HG03439 (cell line): ENCODE measurements around the gene SLC23A1.

Experiments used
- ATAC-seq: cut with Tn5 transposase; IDR thresholded peaks from one replicate; pipeline ENCODE4 v1.9.1; 2021; ENCODE audit warnings: mild to moderate bottlenecking, moderate library complexity; ENCODE audit not compliant: unreplicated experiment

The SLC23A1 gene

DNA sequence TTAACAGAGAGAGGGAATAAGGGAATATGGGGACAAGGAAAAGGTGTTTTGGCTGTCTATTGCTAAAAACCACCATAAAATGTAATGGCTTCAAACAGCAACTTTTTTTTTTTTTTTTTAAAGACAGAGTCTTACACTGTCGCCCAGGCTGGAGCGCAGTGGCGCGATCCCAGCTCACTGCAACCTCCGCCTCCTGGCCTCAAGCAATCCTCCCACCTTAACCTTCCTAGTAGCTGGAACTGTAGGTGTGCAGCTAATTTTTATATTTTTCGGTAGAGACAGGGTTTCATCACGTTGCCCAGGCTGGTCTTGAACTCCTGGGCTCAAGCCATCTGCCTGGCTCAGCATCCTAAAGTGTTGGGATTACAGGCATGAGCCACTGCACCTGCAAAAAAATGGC lies 25.1 kb upstream of the SLC23A1 start:
- ATAC-seq: no peak

DNA sequence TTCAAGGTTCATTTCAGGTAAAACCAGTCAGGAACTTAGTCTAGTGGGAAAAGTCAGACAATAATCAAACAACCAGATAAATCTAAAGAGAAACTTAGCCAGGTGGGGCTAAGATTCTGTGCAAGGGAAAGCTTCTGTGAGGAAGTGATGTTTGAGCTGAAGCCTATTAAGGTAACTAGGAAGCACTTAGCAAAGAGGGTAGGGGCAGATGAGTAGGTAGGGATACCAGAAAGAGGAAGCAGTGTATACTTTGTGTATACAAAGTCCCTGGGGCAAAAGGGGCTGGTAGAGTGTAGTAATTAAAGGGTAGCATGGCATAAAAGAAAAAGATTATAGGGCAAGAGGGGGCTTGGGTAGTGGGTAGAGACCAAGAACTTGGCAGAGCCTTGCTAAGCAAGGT lies 24.4 kb upstream of the SLC23A1 start:
- ATAC-seq: no peak

DNA sequence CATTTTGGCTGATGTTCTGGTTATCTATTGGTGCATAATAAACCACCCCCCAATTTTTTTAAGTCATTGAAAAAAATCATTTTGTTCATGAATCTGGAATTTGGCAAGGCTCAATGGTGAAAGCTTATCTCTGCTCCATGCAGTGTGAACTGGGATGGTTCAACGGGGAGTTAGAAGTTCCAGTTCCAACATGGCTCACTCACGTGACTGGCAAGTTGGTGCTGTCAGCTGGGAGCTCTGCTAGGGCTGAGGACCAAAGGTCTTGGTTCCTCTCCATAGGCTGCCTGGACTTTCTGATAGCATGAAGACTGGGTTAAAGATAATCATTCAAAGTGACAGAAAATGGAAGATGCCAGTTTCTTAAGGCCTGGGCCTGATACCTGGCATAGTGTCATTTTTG lies 23.9 kb upstream of the SLC23A1 start:
- ATAC-seq: no peak

DNA sequence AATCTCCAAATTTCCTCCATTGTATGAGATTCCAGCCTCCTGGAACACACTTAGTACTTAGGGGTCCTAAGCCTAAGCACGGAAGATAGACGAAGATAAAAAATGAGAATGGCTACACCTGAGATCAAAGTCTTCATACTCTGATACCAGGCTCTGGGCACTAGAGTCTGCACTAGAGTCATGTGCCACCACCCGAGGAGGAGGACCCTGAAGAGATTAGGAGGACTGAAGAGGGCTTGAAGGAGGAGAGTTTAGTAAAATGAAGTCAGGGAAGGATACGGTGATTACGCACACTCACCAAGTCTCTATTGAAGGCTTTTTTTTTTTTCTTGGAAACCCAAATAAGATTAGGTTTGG lies 21.4 kb upstream of the SLC23A1 start:
- no peak for ATAC-seq

DNA sequence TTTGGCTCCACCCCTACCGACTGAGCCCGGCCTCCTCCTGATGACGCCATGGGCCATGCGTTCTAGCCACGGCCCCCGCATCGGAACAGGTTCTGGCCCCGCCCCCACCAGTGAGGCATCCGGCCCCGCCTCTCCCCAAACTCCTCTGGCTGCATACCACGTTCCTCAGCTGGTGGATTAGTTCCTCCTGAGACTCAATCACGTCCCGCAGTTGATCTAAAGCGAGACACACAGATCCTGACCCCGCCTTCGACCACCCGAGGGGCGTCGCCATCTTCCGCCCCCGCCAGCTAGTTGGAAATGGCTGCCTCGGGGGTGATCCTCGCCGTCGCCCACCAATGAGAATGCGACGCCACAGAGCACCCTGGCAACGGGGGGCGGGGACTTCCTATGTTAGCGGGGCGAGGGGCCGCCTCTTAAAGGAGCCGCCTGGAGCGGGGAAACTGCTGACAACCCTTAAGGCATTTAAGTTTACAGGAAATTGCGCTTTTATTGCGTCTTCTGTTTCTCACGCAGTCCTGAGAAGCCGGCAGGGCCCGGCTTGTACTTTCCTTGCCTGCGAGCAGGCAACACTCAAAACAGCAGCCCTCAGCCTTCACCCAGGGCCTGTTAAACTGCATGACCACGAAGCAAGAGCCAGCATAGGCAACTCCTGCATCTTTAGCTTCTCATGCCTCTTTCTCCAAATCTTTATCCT lies 20.8 kb upstream of the SLC23A1 start, which contains the start of gene SPATA24:
TSS of gene SPATA24 (minus strand) at position 303 of the 697 bp plus-strand sequence. CDS start at position 274, 29 bp downstream.
- ATAC-seq: peak; percentile 86

DNA sequence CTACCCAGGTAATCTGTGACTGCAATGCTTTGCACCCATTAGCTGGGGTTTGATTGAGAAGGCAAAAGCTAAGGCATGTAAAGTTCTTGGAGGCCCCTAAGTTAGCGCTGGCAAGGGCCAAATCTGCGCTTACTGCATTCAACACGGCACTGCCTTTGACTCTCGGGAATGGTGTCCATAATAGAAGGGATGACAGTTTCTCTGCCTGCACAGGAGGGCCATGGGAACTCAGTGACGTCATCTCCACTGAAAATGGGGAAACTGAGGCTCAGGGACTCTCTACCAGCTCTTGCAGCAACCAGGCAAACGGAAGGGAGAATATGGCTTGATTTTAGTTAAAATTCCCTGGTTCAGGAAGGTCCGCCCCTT lies 20.3 kb upstream of the SLC23A1 start:
- ATAC-seq: peak; percentile 1

DNA sequence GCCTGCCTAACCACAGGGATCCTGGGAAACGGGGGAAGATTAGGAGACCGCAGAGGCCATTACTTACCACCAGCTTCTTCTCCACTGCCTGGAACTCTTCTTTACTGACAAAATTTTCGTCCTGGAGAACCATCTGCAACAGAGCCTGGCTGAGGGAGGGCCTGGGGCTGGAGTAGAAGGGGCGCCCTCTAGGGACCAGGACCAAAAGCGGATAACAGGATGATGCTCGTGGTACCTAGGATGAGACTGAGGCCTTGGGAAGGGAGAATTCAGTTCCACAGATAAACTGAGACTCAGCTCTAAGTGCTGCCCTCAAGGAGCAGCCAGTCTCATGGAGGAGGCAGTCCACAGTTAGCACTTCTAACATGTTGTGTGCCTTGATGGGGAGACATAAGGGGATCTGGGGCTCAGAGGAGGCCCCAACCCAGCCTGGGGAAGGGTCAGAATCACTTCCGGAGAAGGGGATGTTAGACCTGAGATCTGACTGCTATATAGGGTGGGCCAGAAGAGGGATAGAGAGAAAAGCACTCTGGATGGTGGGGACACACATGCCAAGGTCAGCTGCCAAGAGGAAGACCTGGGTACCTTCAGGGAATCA lies 19.6 kb upstream of the SLC23A1 start:
- ATAC-seq: no peak

DNA sequence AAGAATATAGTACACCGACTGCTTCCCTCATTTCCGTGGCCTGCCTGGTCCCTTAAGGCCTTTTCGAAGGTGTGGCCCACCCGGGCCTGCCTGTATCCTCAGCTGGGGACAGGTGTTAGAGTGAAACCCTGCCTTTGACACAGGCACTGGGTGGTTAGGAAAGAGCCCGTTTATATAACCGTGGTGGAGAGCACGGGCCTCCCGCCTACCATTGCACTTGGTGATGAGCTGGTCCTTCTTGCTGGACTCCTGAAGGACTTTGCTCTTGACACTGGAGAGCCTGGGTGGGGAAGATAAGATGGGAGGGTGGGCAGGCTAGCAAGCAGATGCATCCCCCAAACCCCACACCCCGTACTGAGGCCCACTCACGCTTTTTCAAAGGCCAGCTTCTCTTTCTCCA lies 18.4 kb upstream of the SLC23A1 start:
- no peak for ATAC-seq

DNA sequence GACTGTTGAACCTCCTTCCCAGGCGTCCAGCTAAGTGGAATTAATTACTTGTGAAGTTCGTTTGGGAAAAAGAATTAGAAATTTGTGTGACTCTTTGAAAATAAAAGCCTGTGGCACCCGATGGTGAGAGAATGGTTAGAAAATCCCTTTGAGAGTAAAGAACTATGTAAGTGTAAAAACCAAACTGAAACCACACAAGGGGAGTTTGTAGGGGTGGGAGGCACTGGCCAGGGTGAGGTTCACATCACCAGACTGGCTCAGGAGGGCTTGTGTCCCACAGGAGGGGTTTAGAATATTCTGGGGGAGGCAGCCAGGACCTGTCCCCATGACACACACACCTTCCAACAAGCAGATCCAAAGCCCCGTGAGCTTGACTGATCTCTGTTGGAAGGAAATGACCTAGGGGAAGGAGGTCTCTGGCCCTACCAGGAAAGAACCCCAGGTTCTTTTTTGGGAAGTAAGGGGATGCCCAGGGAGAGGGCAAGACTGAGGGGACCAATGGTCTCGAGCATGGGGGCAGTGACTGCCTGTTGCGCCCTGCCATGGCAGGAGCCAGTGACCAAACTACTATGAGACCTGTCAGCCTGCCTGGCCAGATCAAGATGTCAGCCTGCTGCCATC lies 16.5 kb upstream of the SLC23A1 start:
- ATAC-seq: peak; percentile 28

DNA sequence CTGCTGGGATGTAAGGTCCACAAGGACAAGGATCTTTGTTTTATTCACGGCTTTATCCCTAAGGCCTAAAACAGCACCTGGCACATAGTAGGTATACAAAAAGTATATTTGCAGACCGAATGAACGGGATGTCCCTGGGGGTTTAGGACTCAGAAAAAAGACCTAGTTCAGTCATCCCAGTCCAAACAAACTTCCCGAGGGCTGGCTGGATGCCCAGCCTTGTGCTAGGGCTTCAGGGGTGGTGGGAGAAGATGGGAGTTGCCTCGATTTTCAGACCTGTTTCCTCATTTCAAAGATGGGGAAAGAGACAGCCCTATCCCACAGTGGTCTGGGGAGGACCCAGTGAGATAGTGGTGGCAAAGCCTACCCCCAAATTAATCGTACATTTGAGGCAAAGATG lies 14.8 kb upstream of the SLC23A1 start:
- no peak for ATAC-seq

DNA sequence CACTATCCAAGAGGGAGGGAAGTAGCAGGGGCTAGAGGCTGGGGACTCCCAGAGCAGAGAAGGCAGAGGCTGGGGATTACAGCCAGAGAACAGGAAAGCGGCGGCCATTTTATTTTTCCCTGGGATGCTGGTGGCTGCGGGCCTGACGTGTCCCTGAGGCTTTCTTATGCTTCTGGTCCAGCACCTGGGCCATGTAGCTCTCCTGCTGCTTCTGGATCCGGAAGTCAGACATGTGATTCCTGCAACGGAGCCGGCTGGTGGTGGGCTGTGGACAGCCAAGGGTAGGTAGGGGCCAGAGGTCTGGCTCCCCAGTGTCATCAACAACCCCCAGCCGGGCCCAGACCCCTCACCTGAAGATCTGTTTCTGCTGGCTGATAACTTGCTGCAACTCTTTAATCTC lies 13.6 kb upstream of the SLC23A1 start:
- no peak for ATAC-seq

DNA sequence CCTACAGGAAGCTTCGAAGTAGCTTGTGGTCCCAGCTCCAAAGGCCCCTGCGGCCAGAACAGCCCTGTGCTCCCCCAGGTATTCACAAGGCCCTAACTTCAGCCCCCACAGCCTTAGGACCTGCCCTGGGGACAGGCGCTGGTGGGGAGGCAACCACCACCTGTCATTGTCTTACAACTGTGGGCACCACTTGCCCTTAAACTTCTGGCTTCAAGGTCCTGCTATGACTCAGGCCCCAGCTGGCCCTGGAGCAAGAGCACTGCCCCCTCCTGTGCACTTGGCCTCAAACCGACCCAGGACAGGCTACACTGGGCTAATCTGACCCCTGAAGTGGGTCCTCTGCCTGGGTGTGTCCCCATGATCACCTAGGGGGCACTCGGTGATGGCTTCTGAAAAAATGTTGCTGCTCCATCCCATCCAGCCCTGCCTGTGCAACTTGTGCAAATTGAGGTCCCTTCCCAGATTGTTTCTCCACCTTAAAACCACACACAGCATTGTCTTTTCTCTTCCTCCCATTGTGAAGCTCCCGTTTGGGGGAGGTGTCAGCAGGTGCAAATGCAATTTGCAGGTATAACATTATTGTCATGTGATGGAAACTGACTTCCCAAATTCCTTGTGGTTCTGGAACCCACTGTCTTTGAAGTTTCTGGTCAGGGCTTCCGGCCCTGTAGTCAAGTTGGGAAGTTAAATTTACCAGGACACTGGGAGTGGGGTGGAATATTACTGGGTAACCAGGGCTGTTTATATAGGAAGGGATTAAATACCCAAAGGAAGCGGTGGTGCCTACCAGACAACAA lies 12.9 kb upstream of the SLC23A1 start:
- no peak for ATAC-seq

DNA sequence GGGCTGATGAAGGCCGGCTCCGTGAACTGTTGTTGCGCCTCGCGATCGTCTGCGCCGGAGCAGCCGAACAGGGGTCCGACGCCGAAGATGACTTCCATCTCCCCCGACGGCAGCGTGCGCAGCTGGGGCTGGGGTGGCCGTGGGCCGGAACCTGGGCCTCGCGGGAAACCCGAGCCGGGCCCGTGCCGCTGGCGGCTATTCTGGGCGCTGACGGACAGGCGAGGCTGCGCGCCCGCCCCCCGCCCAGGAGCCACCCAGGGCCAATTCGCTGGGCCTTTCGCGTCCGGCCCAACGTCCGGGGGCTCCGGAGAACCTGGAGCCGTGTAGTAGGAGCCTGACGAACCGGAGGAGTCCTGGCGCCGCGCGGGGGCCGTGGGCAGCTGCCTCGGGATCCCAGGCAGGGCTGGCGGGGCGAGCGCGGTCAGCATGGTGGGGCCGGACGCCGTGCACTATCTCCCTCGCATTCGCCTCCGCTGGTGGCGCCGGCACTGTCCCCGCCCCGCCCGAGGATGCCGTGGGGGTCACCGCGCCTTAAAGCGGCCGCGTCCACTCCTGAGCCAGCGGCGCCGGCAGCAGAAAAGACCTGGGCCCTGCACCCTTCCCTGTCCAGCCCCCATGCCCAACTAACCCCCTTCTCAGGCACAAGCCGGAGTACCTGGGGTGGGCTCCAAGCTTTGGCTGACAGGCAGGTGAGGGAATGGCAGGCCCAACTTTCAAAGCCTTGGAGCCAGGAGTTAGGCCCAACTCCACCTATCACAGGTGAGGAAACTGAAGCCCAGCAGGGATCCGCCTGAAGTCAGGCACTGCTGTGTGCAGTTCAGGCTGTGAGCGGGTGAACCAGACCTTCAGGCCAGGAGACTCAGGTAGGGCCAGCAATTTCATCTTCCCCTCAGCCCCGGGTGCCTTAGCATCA lies 11.8 kb upstream of the SLC23A1 start, which contains the start of gene PROB1:
TSS of gene PROB1 (minus strand) at position 451 of the 913 bp plus-strand sequence. CDS start at position 428, 23 bp downstream.
- ATAC-seq: no peak

DNA sequence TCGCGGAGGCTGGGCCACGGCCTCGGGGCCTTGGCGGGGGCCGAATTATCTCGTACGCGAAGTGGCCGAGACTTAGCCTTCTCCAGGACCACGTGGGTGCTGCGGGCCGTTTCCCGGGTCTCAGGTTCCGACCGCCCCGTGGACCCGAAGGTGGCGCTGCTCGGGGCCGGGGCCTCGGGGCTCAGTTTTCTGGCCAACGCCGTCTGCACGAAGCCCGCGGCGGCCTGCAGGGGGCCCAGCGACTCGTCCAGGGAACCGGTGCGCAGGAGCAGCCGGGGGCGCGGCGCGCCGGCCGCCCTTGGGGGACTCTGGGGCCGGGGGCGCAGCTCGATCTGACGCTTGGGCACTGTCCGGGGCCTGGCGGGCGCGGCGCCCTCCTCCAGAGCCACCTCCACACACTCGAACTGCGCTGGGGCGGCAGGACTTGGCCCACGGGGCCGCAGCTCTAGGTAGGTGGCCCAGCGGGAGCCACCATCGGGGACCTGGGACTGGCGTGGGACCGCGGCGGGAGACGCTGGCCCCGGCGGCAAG lies 11.1 kb upstream of the SLC23A1 start:
- no peak for ATAC-seq

DNA sequence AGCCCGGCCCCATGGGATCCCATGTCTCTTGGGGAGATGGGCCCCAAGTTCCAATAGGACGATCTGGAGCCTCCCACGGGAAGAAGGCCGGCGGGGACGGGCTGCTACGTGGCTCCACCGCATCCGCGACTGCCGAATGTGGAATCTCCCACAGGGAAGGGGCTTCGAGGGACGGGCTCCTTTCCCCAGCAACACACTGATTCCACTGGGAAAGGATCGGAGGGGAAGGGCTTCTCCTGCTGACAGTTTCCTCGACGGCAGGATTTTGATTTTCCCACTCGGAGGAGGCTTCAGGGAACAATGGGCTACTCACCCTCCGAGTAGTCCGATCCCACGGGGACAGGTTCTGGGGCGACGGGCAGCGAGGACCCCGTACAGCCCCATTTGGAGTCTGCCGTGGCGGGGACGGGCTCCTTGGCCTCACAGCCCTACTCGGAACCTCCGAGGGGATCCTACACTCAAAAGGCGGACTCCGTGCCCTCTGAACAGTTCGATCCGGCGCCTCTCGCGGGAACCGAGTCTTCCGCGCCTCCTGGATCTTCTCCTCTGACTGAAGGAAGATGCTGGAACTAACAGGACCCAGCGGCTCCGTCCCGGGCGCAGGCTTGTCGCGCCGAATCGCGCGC lies 10.5 kb upstream of the SLC23A1 start:
- no peak for ATAC-seq

DNA sequence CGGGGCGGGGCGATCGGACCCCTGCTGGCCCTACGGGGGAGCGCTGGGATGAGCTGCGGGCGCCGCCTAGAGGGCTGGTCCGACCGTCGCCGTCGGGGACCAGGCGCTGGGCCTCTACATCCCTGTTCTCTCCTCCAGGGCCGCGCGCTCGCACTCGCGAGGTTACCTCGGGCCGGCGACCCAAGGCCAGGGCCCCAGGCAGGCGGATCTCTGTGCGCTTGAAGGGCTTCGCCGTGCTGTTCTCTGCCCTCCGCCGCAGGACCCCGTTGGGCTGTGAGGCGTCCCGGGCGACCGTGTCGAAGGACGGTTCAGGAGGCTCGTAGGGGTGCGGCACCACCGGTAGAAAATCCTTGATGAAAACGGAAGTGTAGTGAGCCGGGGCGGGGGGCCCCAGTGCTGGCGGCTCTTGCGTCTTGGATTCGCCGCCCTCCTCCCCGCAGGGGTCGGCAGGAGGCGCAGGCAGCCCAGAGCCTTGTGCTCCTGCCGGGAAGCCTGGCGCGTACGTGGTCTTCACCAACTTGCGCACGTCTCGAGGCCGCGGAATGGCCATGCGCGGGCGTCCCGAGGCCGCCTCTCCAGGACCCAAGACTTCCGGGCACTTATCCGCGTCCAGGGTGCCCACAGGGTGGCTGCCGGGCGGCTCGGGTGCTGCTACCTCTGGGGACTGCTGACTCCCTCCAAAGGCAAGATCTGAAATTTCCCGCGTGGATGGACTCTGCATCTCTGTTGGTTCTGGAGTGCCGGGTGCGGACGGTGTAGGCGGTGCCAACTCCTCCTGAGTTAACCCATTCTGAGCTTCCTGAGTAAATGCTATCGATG lies 9.8 kb upstream of the SLC23A1 start:
- ATAC-seq: peak; percentile 38

DNA sequence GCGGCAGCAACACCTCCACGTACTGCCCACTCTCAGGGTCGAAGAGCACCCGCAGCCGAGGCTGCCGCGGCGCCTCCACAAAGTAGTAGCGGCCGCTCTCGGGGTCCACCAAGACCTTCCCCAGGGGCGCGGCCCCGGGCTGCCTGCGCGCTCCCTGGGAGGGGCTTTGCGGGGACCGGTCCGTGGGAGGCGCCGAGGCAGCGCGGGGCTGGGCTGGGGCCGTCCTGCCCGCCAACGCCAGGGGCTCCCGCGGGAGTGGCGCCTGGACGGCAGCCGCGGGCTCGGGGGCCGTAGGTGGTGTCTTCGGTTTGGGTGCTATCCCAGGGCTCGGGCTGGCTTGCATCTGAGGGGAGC lies 9.2 kb upstream of the SLC23A1 start:
- no peak for ATAC-seq

DNA sequence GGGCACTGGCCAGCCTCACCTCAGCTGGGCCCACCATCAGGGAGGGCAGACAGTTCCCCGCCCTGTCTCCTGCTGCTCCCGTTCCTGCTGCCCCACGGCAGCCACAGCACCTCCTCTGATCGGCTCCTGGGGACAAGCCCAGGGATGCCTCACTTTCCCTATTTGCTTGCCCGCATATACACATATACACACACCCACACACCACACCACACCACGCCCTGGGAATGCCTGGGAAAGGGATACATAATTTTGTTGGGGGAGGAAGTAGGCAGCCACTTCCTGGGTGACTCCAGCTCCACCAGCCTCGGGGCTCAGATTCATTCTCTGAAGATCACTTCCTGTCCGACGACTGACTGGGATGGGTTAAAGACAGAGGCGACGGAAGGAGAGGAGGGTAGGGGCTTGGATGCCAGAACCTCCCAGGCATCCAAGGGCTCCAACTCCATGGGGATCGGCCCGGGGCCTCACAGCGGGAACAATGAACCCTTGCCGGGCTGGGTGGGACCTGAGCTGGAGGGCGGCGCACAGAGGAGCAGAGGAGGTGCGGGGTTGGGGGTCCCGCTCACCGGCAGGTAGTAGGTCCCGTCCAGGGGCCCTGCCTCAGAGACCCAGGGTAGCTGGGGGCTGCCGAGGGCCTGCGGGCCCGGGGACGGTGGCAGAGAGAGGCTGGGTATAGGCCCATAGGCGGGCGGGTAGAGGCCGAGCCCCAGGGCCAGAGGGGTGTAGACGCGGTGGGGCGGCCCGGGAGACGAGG lies 8.7 kb upstream of the SLC23A1 start:
- ATAC-seq: no peak
